ENCODE data around the gene AARS1.
A peak's percentile ranks its signal among the peaks of the same experiment; 100 is the strongest.
"Not testable (repeated sequence)": the region's sequence is repeated elsewhere in the genome, so short reads cannot be mapped to it uniquely, and the experiment has no call there.

AARS1 gene

DNA sequence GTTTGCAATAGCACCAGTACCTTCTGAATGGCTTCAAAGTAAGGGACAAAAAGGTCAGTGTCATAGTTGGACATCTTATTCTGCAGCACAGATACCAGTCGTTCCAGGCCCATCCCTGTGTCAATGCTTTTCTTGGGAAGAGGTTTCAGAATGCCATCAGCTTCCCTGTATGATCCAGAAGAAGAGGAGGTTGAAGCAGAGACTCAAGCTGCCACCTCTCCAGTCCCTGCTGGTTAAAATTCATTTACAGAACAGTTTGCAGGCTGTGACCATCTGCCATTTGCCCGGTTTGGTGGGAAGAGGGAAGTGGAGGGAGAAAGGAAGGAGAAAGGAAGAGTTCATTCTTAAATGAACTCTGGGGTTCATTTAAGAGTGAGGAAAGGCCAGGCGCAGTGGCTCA, 19.1 kb downstream of the AARS1 start:
- no peak for DNase-seq

DNA sequence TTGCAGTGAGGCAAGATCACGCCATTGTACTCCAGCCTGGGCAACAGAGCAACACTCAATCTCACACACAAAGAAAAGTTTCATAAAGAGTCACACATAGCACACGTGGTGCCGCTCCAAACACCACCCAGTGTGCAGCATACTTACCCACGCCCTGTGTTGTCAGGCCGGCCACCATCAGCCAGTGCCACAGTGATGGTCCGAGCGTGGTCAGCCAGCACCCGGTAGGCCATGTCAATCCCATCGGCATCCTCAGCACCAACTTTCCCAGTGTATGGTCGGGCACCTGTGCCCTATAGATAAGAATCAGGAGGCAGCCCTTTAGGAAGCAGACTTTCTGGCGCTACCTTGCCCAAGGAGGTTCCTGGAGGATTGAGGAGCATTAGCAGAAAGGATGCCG, 19.8 kb downstream of the AARS1 start:
- DNase-seq, result no peak

DNA sequence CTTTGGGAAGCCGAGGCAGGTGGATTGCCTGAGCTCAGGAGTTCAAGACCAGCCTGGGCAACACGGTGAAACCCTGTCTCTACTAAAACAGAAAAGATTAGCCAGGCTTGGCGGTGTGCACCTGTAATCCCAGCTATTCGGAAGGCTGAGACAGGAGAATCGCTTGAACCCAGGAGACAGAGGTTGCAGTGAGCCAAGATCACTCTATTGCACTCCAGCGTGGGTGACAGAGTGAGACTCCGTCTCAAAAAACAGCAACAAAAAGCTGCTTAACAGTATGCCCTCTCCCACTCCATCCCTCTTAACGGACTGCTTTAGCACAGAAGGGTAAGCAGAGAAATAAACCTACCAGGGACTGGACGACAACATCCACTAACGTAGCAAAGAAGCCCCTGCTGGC, 21.4 kb downstream of the AARS1 start:
- DNase-seq, result not testable (repeated sequence)

DNA sequence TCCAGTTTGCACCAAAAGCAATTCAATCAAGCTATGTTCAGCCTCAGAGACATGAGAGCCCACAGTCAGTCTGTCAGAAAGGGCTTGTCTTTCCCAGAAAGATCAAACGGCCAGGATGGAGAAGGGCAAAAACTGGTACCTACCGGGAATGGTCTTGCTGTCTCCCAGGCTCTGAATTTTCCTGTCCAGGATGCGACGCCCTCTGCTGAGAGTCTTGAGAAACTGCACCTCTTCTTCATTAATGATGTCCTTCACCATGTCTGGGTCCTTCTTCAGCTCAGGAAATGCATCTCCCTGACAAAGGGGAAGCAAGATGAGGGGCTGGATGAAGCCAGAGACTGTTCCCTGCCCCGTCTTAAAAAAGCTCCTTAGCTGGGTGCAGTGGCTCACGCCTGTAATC, 21.8 kb downstream of the AARS1 start:
- peak in 1 of 2 experiments; percentile 11 for DNase-seq

DNA sequence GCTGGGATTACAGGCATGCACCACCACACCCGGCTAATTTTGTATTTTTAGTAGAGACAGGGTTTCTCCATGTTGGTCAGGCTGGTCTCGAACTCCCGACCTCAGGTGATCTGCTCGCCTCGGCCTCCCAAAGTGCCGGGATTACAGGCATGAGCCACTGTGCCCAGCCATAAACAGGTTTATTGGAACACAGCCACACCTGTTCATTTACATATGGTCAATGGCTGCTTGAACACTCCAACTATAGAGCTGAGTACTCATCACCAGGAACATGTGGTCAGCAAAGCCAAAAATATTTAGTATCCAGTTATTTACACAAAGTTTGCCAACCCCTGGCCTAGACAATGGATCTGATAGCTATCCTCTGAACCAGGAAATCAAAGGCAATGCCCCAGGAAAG, 29.4 kb downstream of the AARS1 start:
- not testable (repeated sequence) for DNase-seq

DNA sequence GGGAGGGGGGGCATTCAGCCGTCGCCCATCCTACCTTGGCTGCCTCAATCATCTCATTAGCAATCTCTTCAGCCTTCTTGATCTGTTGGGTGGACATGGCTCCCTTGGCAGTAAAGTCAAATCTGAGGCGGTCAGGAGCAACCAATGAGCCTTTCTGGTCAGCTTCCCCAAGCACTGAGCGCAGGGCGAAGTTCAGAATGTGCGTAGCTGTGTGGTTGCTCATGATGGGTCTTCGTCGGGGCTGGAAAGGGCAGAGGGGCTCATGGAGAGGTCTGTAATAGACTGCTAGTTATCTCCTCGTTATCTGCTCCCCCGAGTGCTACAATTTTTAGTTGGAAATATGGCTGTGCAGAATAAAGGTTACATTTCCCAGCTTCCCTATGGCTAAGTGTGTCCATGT, 30.4 kb downstream of the AARS1 start:
- DNase-seq, result no peak

DNA sequence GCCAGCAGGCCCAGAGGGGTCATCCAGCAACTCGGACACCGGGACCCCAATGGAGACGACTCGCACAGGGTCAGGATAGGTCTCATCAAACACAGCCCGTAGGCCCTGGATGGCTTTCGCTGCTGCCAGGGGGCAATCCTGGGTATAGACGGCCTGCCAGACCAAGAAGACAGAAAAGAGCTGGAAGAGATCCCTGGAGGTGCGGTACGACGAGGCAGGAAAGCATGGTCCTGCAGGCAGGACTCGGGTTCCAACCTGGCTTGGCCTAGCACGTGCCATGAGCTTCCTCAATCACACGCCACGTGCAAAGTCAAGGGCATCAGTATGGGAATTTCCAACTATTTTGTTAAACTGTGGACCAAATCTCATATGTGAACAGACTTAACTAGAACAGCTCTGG, 31.2 kb downstream of the AARS1 start:
- DNase-seq, result no peak

DNA sequence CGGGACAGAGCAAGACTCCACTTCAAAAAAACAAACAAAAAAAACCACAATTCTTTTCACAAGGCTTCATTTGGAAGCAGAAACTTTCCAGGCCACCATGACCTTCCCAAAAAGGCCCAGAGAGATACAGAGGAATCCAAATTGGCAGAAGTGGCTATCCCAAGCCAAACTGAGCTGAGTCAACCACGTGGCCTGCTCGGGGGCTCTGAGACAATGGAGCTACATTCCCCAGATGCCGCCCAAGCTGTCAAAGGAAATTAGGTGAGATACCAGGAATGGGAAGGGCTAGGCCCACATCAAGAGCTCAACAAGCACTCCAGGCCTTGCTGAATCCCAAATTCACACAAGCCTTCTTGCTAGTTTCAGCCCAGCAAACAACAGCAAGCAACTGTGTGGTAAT, 31.9 kb downstream of the AARS1 start:
- no peak for DNase-seq

DNA sequence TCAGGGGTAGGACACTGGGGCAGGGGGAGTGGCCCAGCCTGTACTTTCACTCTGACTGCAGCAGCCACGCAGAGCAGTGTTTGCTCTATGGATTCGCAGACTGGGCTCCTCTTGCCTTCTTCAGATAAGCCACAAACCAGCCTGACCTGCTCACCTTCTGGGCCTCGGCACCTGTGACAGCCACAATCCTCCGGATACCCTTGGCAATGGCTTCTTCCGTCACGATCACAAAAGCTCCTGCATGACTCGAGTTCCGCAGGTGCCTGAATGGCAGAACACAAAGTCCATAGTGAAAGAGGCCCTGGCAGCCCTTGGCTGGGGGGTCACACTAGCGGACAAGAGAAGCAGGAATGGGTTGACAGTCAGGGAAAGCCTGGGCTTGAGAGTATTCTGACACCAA, 33.7 kb downstream of the AARS1 start:
- no peak for DNase-seq

DNA sequence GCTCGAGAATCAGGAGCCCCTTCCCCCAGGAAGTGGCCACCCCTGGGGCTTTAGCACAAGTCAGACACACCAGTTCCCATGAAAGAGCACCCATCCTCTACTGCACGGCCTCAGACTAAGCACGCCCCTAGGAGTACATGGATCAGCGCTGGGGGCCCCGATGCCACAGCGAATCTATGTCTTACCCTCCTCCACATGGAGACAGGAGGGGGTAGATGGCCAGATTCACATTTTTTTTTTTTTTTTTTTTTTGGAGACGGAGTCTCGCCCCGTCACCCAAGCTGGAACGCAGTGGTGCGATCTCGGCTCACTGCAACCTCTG, 34.4 kb downstream of the AARS1 start:
- DNase-seq, result no peak

DNA sequence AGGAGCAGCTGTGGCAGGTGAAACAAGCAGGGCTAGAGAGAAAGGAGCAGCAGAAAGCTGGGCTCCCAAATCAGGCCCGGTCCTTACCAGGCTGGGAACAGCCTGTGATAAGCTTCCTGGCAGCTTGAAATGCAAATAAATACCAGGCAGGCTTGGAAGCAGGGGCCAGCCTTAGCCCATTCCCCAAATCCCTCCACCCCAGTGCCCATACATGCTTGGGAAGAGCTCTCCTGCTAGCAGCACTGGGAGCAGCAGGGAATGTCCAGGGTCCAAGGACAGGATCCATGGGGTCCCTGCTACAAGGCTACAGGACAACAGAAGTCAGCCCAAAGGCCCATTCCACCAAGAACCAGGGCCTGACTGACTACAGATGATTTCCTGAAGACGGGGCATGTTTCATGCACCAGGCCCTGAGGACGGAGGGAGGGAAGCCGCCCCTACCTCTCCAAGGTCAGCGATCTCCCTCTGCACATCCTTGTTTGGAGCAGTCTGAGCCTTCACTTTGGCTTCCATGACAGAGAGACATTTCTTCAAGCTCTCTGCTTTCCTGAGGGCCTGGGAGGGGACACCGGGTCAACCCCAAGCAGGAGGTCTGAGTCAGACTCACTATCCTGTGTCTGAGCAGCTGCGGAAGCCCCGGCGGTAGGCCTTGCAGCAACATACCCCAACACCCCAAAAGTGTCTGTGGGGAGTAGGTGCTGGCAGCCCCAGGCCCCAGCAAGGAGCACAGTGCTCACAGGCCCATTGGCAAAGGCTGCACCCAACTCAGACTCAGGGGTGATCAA, 34.9 kb downstream of the AARS1 start:
- DNase-seq, result no peak

DNA sequence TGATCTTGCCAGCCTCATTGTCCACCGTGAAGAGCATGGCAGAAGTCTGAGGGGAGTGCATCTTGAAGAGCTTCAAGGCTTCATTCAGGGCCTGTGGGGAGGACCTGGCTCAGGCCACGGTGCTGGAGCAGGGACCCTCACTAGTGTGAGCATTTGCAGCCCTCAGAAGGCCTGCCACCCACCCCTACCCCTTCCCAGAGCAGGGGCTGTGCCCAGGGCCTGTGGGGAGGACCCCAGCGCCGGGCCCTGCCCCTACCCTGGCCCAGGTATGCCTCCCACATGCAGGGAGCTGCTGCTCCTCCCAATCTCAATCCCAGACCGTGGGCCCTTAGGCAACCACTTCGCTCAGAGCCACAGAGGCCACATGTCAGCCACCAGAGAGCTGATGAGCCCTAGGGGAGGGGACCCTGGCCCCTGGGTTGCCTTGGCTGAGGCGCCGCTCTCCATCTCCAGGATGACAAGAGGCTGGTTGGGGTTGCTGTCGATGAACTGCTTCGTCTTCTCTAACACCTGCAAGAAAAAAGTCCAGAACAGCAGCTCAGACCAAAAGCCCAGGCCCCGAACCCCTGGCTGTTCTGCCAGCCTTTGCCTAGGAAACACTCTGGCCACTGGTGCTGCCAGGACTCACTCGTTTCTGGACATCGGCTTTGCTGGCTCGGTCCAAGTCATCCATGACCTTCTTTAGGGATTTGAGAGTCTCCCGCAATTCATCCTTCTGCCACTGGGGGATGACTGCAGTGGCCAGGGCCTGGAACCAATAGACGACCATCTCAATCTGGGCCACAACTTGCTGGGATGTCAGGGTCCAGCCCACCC, 35.8 kb downstream of the AARS1 start:
- no peak for DNase-seq

DNA sequence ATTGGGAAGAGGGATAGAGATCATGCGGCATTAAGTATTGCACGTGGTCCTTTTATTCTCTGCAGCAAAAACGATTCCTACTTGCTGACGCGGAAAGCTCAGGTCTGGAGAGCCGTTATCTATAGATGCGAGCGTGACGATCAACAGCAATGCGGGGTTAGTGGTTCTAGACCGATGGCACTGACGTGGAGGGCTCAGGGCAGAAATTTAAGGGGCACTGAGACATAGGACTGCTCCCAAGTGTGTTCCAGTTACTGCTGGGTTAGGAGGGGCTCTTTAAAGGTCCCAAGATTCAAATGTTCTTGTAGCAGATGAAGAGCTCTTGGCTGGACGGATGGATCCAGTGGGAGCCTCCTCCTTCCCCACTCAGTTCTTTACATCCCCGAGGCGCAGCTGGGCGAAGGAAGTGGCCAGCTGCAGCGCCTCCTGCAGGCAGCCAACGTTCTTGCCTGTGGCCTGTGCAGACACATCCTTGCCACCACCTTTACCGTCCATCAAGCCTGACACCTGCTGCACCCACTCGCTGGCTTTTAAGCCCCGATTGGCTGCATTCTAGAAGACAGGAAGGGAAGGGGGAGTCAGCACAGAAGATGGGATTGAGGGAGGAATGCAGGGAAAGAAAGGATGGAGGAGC, 36.8 kb downstream of the AARS1 start:
- no peak for DNase-seq

DNA sequence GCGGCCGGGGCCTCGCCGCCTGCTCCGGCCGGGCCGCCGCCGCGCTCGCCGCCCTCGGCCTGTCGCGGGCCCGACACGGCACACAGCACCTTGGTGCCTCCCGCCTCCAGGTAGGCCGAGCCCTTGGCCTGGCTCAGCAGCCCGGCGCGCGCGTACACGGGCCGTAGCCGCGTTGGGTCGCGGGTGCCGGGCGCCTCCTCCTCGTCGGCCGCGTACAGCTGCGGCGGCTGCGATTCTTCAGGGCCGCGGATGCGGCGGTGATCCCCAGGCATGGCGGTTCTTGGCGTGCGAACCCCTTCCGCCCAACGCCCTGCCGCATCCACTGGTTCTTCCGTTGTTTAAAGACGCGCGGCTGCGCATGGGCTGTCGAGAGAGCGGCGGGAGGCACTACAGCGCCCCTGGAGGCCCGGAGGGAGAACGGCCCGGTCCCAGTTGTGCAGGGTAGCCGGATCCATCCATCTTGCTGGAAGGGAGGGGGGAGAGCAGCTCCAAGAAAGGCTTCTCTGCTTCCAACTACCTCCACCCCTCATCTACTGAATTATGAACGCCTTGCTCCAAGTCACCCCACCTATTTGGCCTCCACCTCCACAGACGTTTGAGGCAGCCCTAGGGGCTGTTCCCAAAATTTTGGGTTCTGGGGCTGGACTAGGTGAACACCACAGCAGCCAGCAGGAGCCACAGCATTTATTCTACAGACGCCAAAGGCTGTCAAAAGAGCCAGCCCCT, 37.5 kb downstream of the AARS1 start, which contains the start of gene EXOSC6:
EXOSC6 (minus strand) TSS at position 312 of the 726 bp plus-strand sequence; CDS start at position 272, 40 bp downstream.
- DNase-seq, result peak; percentile 88 to 91

DNA sequence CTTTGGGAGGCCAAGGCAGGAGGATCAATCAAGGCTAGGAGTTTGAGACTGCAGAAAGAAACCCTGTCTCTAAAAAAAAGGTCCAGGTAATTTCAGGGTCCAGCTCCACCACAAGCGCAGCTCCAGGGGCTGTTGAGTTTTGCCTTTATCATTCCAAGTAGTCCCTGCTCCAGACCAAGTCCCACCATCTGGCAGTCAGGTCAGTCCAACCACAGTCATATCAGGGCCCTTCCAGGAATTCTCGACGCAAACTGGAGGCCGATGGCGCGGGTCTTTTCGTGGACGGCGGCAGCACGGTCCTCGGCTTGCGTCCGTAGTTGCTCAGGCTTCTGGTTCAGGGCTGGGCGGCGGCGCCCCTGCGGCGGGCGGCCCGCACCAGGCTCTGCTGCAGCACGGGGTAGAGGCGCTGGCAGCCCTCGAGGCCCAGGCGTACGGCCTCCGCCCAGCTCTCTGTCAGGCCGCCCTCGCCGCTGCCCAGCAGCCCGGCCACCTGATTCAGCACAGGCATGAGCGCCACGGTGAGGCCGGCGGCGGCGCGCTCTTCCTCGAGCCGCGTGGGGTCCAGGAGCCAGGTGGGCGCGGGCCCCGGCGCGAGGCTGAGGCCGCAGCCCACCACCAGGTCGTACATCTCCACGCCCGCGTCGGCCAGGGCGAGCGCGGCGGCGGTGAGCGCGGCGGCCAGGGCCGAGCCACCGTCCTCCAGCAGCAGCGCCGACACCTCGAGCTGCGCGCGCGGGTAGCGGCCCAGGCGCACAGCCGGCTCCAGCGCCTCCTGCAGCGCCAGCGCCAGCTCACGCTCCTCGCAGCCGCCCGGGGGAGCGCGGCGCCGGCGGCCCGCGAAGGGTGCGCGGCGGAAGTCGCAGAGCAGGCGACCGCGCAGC, 38.3 kb downstream of the AARS1 start:
- DNase-seq, result peak in 1 of 2 experiments; percentile 43

DNA sequence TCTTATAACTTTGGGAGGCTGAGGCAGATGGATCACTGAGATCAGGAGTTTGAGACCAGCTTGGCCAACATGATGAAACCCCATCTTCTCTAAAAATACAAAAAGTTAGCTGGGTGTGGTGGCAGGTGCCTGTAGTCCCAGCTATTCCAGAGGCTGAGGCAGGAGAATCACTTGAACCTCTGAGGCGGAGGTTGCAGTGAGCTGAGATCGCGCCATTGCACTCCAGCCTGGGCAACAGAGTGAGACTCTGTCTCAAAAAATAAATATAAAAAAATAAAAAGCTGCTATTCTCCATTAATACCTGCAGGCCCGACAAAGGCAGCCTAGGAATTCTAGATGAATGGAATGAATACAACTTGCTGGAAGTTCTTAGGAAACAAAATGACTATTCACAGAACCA, 39.6 kb downstream of the AARS1 start:
- DNase-seq, result not testable (repeated sequence)

DNA sequence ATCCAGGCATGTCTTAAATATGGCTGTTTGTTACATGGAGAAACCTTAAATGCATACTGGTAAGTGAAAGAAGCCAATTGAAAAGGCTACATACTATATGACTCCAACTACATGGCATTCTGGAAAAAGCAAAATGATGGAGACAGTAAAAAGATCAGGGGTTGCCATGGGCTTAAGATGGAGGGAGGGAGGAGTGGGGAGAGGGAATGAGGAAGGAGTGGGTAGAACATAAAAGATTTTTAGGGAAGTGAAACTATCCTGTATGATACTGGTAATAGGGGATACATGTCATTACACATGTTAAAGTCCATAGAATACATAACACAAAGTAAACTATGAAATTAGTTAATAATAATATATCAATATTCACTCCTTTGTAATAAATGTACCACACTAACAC, 50.5 kb downstream of the AARS1 start:
- DNase-seq, result not testable (repeated sequence)

DNA sequence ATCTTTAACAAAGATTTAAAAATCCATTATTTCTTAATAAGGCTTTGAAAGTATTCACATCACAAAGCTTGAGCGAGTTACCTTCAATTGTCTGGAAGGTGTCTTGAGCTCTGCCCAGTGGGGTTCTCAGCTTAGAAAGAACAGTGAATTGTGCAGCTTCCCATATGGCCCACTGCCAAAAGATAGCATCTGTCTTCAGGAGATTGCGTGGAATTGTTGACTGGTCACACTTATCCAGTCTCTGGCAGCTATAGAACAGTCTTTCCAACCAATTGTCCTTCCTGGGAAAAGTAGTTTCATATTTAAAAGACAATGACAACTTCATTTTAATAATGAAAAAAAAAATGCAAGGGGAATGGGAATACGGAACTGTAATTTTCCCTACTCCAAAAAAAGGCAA, 57.5 kb downstream of the AARS1 start:
- DNase-seq, result not testable (repeated sequence)

DNA sequence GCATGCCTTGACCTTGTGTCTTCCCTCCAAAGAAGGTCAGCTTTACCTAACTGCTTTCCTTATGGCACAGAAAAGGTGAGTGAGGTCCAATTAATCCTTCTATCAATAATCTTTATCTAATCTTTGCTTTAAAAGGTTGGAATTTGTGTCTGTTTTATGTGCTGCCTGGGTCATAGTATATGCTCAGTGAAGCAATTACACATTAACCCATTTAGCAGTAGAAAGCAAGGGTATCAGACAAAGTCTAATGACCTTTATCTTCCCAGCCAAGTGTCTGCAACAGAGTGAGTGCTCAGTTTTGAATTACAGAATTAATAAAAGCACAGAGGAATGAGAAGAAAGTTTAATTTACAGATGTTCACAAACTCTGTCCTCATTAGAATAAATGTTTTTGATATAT, 63.3 kb downstream of the AARS1 start:
- DNase-seq, result not testable (repeated sequence)

DNA sequence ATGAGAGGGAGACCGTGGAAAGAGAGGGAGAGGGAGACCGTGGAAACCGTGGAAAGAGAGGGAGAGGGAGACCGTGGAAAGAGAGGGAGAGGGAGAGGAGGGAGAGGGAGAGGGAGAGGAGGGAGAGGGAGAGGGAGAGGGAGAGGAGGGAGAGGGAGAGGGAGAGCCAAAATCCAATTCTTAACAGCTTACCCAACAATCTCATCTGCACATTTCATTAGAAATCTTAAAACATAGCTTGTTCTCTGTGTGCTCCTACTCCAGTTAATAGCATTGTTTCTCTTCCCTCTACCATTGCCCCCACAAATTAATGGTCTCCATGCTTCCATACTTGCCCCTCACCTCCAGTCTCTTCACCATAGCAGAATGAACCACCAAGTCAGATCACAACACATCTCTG, 63.9 kb downstream of the AARS1 start:
- not testable (repeated sequence) for DNase-seq

DNA sequence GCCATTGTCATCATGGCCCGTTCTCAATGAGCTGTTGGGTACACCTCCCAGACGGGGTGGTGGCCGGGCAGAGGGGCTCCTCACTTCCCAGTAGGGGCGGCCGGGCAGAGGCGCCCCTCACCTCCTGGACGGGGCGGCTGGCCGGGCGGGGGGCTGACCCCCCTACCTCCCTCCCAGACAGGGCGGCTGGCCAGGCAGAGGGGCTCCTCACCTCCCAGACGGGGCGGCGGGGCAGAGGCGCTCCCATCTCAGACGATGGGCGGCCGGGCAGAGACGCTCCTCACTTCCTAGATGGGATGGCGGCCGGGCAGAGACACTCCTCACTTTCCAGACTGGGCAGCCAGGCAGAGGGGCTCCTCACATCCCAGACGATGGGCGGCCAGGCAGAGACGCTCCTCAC, 64.7 kb downstream of the AARS1 start:
- DNase-seq, result not testable (repeated sequence)

DNA sequence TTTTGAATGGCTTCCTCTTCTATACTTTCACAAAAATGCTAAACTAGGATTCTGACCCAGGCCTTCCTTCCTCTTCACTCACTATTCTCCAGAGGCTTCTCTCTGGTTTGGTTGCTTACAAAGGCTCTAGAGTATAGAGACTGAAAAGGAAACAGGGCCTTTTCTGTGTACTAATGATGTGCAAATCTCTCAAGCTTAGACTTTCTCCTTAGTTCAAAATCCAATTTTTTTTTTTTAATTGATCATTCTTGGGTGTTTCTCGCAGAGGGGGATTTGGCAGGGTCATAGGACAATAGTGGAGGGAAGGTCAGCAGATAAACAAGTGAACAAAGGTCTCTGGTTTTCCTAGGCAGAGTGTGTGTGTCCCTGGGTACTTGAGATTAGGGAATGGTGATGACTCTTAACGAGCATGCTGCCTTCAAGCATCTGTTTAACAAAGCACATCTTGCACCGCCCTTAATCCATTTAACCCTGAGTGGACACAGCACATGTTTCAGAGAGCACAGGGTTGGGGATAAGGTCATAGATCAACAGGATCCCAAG, 65.3 kb downstream of the AARS1 start:
- not testable (repeated sequence) for DNase-seq
